AG04449 (cell line): ENCODE measurements around the gene NRSN2.

Experiments used
- CTCF ChIA-PET: fragments of 350-600 bp; formaldehyde crosslinking; extraction: SDS; loops from one replicate; lab custom pipeline; 2021; ENCODE audit warnings: antibody characterized with exemption; lab: Yijun Ruan, JAX
- POLR2A ChIA-PET: fragments of 400-600, 350-600 bp; formaldehyde crosslinking; extraction: SDS; loops from one replicate; lab custom pipeline; 2020; ENCODE audit warnings: antibody characterized with exemption, inconsistent platforms; lab: Yijun Ruan, JAX
- DNase-seq: peaks from one replicate; pipeline ENCODE4 v3.0.0-alpha.2; 2010; ENCODE audit warnings: low read depth, low spot score
- H3K4me3 ChIP-seq: 2 replicates; pipeline ENCODE4 v1.5.1; 2011; ENCODE audit warnings: low read depth, mild to moderate bottlenecking, control low read depth, low read length
- TF ChIP-seq, protein P1 (sequence below): IDR thresholded peaks from one replicate; pipeline ENCODE4 v1.5.1; 2011; ENCODE audit warnings: mild to moderate bottlenecking, moderate library complexity, low read length, control low read depth, inconsistent platforms; ENCODE audit not compliant: insufficient read depth; ENCODE audit errors: missing control alignments

NRSN2 gene

DNA sequence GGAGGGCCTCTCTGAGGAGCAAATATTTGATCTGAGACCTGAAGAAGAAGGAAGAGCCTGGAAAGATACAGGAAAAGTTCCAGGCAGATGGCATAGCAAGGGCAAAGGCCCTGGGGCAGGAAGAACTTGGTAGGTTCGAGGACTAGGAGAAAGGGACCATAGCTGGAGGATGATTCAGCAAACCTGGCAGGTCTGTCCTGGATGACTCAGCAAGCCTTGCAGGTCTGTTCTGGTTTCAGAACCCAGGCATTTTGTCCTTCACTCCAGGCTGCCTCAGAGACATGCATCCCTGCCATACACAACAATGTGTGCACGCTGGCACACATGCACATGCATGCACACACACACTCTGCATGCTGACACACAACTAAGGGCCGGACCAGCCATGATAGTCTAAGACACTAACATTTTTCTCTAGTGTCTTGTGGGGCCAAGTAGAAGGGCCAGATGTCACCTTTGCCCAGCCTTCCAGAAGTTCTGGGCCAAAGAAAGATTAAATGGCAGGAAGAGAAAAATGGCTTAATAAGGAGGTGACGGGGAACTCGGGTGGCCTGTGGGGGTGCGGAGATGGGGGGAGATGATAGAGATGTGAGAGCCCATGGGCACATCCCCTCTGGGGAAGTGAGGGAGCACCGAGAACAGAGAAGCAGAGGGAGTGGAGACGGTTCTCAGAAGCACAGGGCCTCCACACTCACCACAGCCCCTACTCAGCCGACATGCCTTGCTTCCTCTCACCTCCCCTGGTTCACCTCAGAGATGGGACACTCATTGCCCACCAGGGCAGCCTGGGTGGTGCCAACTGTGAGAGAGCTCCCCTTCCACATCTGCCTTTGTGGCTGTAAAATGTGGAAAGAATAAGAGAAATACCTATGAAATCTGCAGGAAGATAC is 18.2 kb downstream of the NRSN2 start:
- H3K4me3 ChIP-seq, result no peak overlapping the region
- ChIA-PET POLR2A (no interaction called here), CTCF (interaction anchor here (0.8 to 10.5 kb wide), 4 partner anchors 8 to 65 kb away, joined by 4 to 89 read pairs (median 24); no protein-coding TSS in a partner anchor)
- TF ChIP-seq, protein P1, sequence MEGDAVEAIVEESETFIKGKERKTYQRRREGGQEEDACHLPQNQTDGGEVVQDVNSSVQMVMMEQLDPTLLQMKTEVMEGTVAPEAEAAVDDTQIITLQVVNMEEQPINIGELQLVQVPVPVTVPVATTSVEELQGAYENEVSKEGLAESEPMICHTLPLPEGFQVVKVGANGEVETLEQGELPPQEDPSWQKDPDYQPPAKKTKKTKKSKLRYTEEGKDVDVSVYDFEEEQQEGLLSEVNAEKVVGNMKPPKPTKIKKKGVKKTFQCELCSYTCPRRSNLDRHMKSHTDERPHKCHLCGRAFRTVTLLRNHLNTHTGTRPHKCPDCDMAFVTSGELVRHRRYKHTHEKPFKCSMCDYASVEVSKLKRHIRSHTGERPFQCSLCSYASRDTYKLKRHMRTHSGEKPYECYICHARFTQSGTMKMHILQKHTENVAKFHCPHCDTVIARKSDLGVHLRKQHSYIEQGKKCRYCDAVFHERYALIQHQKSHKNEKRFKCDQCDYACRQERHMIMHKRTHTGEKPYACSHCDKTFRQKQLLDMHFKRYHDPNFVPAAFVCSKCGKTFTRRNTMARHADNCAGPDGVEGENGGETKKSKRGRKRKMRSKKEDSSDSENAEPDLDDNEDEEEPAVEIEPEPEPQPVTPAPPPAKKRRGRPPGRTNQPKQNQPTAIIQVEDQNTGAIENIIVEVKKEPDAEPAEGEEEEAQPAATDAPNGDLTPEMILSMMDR, result no peak
- DNase-seq, result no peak

DNA sequence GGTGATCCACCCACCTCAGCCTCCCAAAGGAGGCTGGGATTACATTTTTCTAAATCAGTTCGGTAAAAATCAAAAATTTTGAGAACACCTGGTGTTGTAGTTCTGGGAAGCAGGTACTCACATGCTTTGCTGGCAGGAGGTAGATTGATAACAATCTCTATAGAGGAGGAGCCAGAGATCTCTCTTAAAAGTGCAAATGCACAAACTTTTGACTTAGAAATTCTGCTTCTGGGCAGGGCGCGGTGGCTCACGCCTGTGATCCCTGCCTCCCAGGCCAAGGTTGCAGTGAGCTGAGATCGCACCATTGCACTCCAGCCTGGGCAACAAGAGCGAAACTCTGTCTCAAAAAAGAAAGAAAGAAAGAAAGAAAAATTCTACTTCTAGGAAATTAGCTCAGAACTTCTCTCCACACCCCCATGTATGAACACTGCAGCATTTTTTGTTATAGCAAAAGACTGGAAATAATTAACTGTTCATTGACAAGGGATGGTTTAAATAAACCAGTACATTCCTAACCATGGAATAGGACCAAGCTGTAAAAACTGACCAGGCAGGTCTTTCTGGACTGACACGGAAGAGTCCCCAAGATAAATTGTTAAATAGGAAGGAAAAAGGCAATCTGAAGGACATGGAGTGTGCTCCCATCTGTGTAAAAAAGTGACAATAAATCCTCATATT is 19.3 kb downstream of the NRSN2 start:
- ChIA-PET CTCF (interaction anchor here (1.0 to 10.5 kb wide), 4 partner anchors 12 to 66 kb away, joined by 3 to 89 read pairs (median 4); no protein-coding TSS in a partner anchor), POLR2A (no interaction called here)
- no peak for DNase-seq
- H3K4me3 ChIP-seq, result no peak overlapping the region
- TF ChIP-seq, protein P1, result no peak

DNA sequence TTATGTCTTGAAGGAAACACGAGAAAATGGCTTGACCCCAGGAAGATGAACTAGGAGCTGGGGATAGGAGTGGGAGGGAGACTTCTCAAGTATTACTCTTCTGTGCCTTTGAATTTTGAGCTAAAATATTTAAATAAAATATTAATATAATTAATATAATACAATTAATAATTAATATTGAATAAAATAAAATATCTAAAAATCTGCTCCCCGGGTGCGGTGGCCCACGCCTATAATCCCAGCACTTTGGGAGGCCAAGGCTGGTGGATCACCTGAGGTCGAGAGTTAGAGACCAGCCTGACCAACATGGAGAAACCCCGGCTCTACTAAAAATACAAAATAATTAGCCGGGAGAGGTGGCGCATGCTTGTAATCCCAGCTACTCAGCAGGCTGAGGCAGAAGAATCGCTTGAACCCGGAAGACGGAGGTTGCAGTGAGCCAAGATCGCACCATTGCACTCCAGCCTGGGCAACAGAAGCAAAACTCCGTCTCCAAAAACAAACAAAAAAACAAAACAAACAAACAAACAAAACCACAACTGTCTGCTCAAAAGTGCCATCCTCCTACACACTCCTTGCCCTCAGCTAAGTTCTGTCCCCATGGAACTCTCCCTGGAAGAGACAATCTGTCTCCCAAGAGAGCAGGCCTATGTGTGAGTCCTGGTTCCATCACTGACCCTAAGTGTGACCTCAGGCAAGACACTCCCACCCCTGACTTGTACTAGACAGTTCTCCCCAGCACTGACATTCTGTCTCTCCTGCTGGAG is 20.0 kb downstream of the NRSN2 start:
- POLR2A ChIA-PET, result no interaction called here
- CTCF ChIA-PET, result interaction anchor here (1.0 to 10.5 kb wide), 4 partner anchors 13 to 65 kb away, joined by 3 to 89 read pairs (median 4); no protein-coding TSS in a partner anchor

DNA sequence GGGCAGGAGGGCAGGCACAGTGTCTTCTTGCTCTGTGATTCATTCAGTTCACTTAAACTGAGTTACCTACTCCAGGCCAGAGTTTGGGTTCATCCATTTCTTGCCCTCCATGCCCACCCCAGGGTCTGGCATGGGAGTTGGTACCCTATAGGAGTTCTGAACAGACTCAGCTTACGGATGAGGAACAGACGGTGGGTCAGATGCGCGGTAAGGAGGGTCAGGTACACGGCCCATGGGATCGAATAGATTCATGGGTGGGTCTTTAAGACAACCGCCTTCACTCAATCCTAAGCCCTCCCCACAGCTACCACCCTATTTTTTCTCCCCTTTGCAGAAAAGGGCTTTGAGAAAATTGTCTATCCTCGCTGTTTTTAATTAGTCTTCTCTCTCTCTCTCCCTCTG is 20.6 kb downstream of the NRSN2 start:
- CTCF ChIA-PET, result interaction anchor here (10.5 kb wide), 1 partner anchor 14 kb away, joined by 89 read pairs; no protein-coding TSS in a partner anchor
- DNase-seq, result no peak
- H3K4me3 ChIP-seq, result no peak overlapping the region
- TF ChIP-seq, protein P1, result no peak
- POLR2A ChIA-PET, result no interaction called here

More for the DNA sequence above, 20.0 kb downstream of the NRSN2 start:
- TF ChIP-seq, protein P1, result no peak
- no peak overlapping the region for H3K4me3 ChIP-seq
- no peak for DNase-seq

DNA sequence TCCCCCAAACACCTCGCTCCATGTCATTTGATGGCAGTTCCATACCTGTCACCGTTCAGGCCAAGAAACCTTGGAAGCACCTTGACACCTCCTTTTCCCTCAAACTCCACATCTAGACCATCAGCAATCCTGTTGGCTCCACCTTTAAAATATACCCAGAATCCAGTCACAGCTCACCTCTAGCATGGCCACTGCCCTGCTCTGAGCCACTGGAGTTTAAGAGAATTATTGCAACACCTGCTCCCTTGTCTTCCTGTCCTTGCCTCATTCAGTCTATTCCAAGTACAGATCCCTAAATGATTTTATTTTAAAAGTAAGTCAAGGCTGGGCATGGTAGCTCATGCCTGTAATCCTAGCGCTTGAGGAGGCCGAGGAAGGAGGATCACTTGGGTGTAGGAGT is 22.0 kb downstream of the NRSN2 start:
- TF ChIP-seq, protein P1, result no peak
- DNase-seq, result no peak
- POLR2A ChIA-PET, result interaction anchor here (4.7 kb wide), 1 partner anchor 12 kb away, joined by 26 read pairs; the partner anchor contains the start of gene TRIB3
- CTCF ChIA-PET, result interaction anchor here (10.5 kb wide), 1 partner anchor 15 kb away, joined by 89 read pairs; no protein-coding TSS in a partner anchor
- no peak overlapping the region for H3K4me3 ChIP-seq
